A549 treated with AZD2906 at 1 μM for 4 hours (cell line): ENCODE measurements around the gene CCDC157. TPM values are rescaled to one million over a fixed set of nuclear protein-coding genes. Genes with fewer than 3 reads are reported as not detected.

ENCODE experiments used
- total RNA-seq: library from RNA; stranded (reverse); fragments of 200-300 nt; extraction: Qiagen RNA extraction; gene quantifications from 5 replicates; pipeline ENCODE4 v1.2.3, GENCODE V29; 2022

The CCDC157 gene
- 2.6 to 3.2 TPM (median 2.9 TPM) in 5 replicates for total RNA-seq

DNA sequence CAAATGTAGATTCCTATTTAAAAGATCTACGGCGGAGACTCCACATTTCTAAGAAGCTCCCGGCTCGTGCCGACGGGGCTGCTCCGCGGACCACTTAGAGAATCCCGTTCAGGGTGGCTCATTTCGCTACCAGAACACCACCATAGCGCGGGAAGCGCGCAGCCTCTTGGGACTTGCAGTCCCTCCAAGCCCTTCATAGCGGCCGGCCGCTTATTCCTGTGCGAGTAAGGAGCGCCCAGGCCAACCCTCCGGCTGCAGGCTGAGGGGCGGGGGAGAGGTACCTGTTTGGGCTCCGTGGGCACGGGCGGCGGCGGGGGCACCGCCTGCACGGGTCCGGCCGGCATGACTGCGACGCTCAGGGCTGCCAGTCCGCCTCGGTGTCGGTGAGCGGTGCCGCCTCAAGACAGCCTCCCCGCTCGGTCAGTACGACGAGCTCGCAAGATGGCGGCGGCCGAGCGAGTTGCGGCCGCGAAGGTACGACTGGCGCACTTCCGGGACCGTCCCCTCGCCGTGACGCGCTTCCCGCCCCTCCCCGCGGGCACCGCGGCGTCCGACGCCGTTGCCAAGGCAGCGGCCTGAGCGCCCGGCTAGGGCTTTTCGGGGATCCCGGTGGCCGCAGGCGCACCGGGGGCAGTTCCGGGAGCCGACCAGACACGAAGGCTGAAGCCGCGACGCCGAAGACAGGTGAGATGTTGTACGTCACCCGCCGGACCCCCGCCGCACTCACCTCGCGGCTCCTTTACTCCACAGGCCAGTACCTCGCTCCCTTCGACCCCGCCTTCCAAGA lies at the start of gene CCDC157, which contains the start of gene SF3A1:
CCDC157 (plus strand) TSS at position 559 of the 787 bp plus-strand sequence. CDS start 8,994 bp downstream, outside the sequence.
SF3A1 (minus strand) TSS at position 446 of the 787 bp plus-strand sequence; CDS start at position 344, 102 bp downstream.

GRCh38 chr22:30326706-30327362 lies 30.0 kb upstream of the CCDC157 start, which contains the start of gene TBC1D10A:
Gene TBC1D10A, minus strand, starts transcription at chr22:30326941. Its CDS starts 60 bp downstream, at chr22:30326881.

GRCh38 chr22:30386960-30387827 lies 30.4 kb downstream of the CCDC157 start, which contains the start of gene RNF215:
Gene RNF215, minus strand, starts transcription at chr22:30387411. Its CDS starts 98 bp downstream, at chr22:30387313.

GRCh38 chr22:30396871-30397655 lies 40.3 kb downstream of the CCDC157 start, which contains the start of gene SEC14L2:
Gene SEC14L2, plus strand, starts transcription at chr22:30397018. Its CDS starts 99 bp downstream, at chr22:30397117.

DNA sequence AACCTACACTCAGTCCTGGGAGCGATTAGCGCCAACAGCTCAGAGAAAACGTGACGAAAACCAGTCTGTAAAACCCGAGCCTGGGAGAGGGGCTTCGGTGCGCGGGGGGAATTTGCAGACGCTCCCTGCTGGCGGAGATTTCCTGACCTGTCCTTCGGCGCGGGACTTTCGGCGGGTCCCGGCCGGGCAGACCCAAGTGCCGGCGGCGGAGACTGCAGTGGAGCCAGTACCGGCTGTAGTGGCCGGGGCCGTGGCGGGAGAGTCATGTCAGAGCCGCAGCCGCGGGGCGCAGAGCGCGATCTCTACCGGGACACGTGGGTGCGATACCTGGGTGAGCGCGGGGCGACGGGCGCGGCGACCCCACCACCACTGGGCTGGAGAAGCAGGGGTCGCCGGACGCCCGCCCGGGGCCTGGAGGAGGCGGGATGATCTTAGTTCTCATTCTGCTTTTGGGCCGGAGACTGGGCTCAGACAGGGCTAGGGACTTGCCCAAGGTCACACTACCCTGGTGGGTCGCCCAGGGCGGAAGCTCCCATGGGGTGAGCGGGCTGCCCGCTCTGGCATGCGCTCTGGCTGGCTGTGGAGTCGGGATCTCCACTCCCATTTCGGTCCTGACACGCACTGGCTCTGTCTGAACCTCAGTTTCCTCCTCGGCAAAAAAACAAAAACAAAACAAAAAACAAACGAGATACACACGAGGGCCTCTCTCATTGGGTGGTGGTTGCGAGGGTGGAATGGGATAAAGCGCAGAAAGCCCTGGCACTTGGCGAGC lies 69.0 kb downstream of the CCDC157 start, which contains the start of gene MTFP1:
MTFP1 (plus strand) TSS at position 153 of the 772 bp plus-strand sequence; CDS start at position 265, 112 bp downstream.

Other genes with a start within 250 kb of the CCDC157 start
- gene LIF, start 110.2 kb upstream of the CCDC157 start, total RNA-seq = 21.0 to 32.4 TPM (median 28.2 TPM) in 5 replicates
- not detected in 5 replicates for gene OSM, start 90.2 kb upstream of the CCDC157 start, total RNA-seq
- gene CASTOR1, start 67.5 kb upstream of the CCDC157 start, total RNA-seq = 3.1 to 9.0 TPM (median 6.6 TPM) in 5 replicates
- 8.7 to 10.6 TPM (median 9.7 TPM) in 5 replicates for gene TBC1D10A, start 30.1 kb upstream of the CCDC157 start, total RNA-seq
- gene SF3A1, start 113 bp upstream of the CCDC157 start, total RNA-seq = 36.4 to 69.1 TPM (median 61.6 TPM) in 5 replicates
- gene RNF215, start 30.4 kb downstream of the CCDC157 start, total RNA-seq = 15.7 to 23.4 TPM (median 20.2 TPM) in 5 replicates
- 68.1 to 112 TPM (median 83.1 TPM) in 5 replicates for gene SEC14L2, start 40.0 kb downstream of the CCDC157 start, total RNA-seq
- 65.6 to 72.5 TPM (median 68.0 TPM) in 5 replicates for gene MTFP1, start 68.8 kb downstream of the CCDC157 start, total RNA-seq
- not detected in 5 replicates for gene SEC14L3, start 115.0 kb downstream of the CCDC157 start, total RNA-seq
- 4.4 to 5.8 TPM (median 4.9 TPM) in 5 replicates for gene SEC14L4, start 148.7 kb downstream of the CCDC157 start, total RNA-seq
- not detected in 5 replicates for gene SEC14L6, start 189.7 kb downstream of the CCDC157 start, total RNA-seq
- gene GAL3ST1, start 217.7 kb downstream of the CCDC157 start, total RNA-seq = 7.8 to 12.2 TPM (median 10.9 TPM) in 5 replicates
- 100 to 116 TPM (median 108 TPM) in 5 replicates for gene PES1, start 234.9 kb downstream of the CCDC157 start, total RNA-seq